WI38 (cell line): Measurements from ENCODE around the gene CDKN2C.
"Not testable (repeated sequence)": the region's sequence is repeated elsewhere in the genome, so short reads cannot be mapped to it uniquely, and the experiment has no call there.

Experiments used
- H3K4me3 ChIP-seq: 2 replicates; pipeline ENCODE4 v1.5.1; 2011; ENCODE audit warnings: low read depth, mild to moderate bottlenecking, control low read depth, low read length
- TF ChIP-seq, protein P1 (sequence below): IDR thresholded peaks from 2 replicates; pipeline ENCODE4 v1.5.1; 2012; ENCODE audit warnings: low read depth, mild to moderate bottlenecking, control low read depth, low read length

CDKN2C gene

DNA sequence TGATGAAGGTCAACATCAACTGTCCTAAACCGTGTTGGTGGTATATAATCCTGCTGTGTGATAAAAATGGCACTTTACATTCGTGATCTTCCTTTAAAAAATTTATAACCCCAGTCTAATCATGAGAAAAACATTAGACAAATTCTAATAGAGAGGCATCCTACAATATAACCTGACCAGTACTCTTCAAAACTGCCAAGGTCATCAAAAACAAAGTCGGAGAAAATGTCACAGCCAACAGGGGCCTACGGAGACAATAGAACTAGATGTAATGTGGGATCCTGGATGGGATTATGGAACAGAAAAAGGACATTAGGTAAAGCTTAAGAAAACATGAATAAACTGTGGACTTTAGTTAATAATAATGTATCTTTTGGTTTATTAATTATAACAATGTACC lies 25.0 kb downstream of the CDKN2C start:
- TF ChIP-seq, protein P1, sequence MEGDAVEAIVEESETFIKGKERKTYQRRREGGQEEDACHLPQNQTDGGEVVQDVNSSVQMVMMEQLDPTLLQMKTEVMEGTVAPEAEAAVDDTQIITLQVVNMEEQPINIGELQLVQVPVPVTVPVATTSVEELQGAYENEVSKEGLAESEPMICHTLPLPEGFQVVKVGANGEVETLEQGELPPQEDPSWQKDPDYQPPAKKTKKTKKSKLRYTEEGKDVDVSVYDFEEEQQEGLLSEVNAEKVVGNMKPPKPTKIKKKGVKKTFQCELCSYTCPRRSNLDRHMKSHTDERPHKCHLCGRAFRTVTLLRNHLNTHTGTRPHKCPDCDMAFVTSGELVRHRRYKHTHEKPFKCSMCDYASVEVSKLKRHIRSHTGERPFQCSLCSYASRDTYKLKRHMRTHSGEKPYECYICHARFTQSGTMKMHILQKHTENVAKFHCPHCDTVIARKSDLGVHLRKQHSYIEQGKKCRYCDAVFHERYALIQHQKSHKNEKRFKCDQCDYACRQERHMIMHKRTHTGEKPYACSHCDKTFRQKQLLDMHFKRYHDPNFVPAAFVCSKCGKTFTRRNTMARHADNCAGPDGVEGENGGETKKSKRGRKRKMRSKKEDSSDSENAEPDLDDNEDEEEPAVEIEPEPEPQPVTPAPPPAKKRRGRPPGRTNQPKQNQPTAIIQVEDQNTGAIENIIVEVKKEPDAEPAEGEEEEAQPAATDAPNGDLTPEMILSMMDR = no peak
- no peak overlapping the region for H3K4me3 ChIP-seq

DNA sequence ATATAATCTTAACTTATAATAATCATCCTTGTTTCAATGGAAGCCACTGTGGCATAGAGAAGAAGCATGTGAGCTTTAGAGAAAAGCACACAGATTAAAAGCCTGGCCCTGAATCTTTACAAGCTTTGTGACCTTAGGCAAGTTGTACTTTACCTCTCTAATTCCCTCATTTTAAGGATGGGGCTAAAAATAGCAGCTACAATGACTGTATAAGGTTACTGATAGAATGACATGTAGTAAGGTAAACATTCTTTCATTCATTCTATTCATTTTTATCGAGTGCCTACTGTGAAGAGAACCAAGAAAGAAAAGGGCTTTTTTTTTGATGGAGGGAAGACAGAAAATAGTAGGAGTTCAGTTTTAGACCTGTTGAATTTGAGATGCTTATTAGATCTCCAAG lies 25.6 kb downstream of the CDKN2C start:
- H3K4me3 ChIP-seq = no peak overlapping the region
- TF ChIP-seq, protein P1 = no peak

GRCh38 chr1:50996083-50996482 lies 26.0 kb downstream of the CDKN2C start:
- no peak overlapping the region for H3K4me3 ChIP-seq
- TF ChIP-seq, protein P1 = no peak

DNA sequence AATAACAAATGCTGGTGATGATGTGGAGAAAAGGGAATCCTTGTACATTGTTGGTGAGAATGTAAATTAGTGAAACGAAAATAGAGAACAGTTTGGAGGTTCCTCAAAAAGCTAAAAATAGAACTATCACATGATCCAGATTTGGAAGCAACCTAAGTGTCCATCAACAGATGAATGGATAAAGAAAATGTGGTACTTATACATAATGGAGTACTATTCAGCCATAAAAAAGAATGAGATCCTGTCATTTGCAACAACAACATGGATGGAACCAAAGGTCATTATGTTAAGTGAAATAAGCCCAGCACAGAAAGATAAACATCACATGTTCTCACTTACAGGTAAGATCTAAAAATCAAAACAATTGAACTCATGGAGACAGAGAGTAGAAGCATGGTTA lies 29.3 kb downstream of the CDKN2C start:
- H3K4me3 ChIP-seq = not testable (repeated sequence)

DNA sequence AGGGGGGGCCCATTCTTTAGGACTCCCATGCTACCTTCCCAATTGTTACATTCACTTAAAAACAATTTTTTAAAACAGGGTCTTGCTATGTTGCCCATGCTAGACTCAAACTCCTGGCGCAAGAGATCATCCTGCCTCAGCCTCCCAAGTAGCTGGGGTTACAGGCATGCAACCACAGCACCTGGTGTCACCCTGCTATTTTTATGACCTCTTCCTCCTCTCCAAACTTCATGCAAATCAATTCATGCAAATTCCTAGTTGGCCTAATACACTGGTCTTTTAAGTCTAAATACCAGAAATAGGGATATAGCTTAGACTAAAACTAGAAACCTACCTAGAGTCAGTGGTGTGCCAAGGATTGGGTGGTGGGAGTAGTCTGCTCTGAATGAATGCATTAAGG lies 30.1 kb downstream of the CDKN2C start:
- TF ChIP-seq, protein P1 = no peak
- no peak overlapping the region for H3K4me3 ChIP-seq

DNA sequence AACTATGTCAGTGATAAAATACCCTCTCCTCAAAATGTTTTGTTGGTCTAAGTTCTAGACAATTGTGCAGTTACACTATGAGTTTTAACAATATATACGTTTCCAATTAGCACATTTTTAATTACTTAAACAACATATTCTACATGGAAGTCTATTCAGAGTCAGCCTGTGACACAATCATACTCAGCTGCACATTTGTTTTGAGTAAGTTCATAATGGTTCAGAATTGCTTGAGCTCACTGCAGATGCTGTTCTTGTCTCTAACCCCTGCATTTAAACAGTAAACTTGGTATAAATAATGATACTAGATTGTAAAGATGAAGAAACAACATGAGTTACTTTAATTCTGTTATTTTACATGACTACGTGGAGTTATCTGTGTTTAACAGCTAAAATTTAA lies 30.6 kb downstream of the CDKN2C start:
- TF ChIP-seq, protein P1 = no peak
- H3K4me3 ChIP-seq = no peak overlapping the region

- TF ChIP-seq, protein P1 = no peak
Measured at GRCh38 chr1:51002516-51002915, 32.5 kb downstream of the CDKN2C start.

GRCh38 chr1:51005549-51005948 lies 35.5 kb downstream of the CDKN2C start:
- H3K4me3 ChIP-seq = not testable (repeated sequence)

More at GRCh38 chr1:51002516-51002915, 32.5 kb downstream of the CDKN2C start:
- no peak overlapping the region for H3K4me3 ChIP-seq
